ENCODE measurements around the gene PPP1R36. TPM values are rescaled to one million over a fixed set of nuclear protein-coding genes. Genes with fewer than 3 reads are reported as not detected.
"Not testable (repeated sequence)": the region's sequence is repeated elsewhere in the genome, so short reads cannot be mapped to it uniquely, and the experiment has no call there.

PPP1R36 gene
- total RNA-seq, 4 donors from 2014 or later = 0.34 to 0.83 (median 0.71) TPM; not detected in 1

DNA sequence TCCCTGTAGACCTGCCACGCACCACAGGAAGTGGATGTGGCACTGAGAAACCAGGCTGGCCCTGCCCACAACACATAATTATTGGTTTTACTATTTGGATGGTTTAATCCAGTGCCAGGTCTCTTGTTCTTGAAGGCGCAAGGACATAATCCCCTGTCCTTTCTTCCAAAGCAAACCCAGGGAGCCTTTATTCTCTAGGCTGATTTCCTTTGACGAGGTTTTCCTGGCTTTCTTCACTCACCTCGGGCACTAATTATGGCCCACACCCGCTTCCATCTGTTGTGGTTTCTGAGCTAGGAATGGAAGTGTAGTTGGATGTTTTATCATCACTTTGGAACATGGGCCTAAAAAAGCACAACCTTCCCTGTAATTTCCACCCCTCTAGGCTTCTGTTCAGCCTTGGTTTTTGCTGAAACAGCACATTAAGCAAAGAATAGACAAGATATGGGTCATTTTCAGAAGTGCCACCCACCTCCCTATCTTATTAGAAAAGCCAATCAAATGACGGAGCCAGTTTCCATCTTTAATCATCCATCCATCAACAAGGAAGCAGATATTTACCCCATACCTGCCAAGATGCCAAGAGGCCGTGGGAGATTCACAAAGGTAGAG, 73.9 kb downstream of the PPP1R36 start:
- H3K4me1 ChIP-seq = peaks cover 3 to 15% (median 13%) of the 10 kb centered on the region in 4 donors
- 85% methylated on average over 7 of the region's 7 CpGs for WGBS
- H3K27me3 ChIP-seq = no peaks in the 10 kb centered on the region
- intact Hi-C loops (cut with DNase I) = no loop called here
- H3K9me3 ChIP-seq = no peaks in the 10 kb centered on the region
- no peak for TF ChIP-seq CTCF (IDR thresholded peaks at IDR 0.05)
- TF ChIP-seq POLR2AphosphoS5 (IDR thresholded peaks at IDR 0.05) = no peak
- TF ChIP-seq EP300 (IDR thresholded peaks at IDR 0.05) = no peak
- no peak for TF ChIP-seq POLR2A (IDR thresholded peaks at IDR 0.05; ENCODE audit: low read depth)
- DNase-seq (ENCODE audit: extremely low spot score) = no peak
- no peak overlapping the region for H3K4me3 ChIP-seq
- H3K27ac ChIP-seq (replicated peaks in 1 of 4) = no peak overlapping the region
- no peaks in the 10 kb centered on the region for H3K36me3 ChIP-seq

- no peaks in the 10 kb centered on the region for H3K36me3 ChIP-seq
- H3K9me3 ChIP-seq = no peaks in the 10 kb centered on the region
- H3K4me3 ChIP-seq = no peak overlapping the region
- TF ChIP-seq CTCF (IDR thresholded peaks at IDR 0.05) = no peak
- no peak for TF ChIP-seq POLR2AphosphoS5 (IDR thresholded peaks at IDR 0.05)
- no peak for TF ChIP-seq EP300 (IDR thresholded peaks at IDR 0.05)
- no peak for TF ChIP-seq POLR2A (IDR thresholded peaks at IDR 0.05; ENCODE audit: low read depth)
- no peaks in the 10 kb centered on the region for H3K27me3 ChIP-seq
- peak overlapping the region; percentile 28 to 56 (median 54) for H3K27ac ChIP-seq (replicated peaks in 1 of 4)
- peaks cover 3 to 27% (median 23%) of the 10 kb centered on the region in 4 donors for H3K4me1 ChIP-seq
- no peak for DNase-seq (ENCODE audit: extremely low spot score)
- WGBS = 67% methylated on average over 14 of the region's 15 CpGs
- intact Hi-C loops (cut with DNase I) = no loop called here
These were observed 75.8 kb downstream of the PPP1R36 start for GRCh38 chr14:64625386-64626232.

DNA sequence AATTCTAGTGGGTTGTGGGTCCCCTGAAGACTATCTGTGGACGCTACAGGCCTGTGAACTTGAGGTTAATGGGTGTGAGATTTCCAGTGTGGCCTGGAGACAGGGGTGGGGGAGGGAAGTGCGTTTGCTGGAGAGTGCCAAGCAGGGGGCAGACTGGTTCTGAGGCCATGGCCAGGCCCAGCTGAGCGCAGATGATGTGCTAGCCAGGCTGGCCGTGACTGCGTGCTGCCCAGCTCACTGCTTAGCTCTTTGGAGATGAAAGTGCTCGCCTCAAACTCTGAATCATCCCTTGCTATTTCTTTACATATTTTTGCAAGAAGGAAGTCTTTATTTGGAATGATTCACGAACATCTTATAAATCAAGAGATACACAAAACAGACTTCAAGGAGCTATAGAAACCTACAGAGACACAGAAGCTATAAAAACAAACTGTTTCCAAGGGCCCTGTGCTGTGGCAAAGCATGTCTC, 79.2 kb downstream of the PPP1R36 start:
- 47% methylated on average over 2 of the region's 7 CpGs for WGBS
- Histone ChIP-seq H3K9me3 (no peaks in the 10 kb centered on the region), H3K36me3 (no peaks in the 10 kb centered on the region), H3K4me3 (no peak overlapping the region), H3K27ac (replicated peaks in 1 of 4) (peak overlapping the region; percentile 72 to 80 (median 78)), H3K4me1 (peaks cover 3 to 34% (median 23%) of the 10 kb centered on the region in 4 donors), H3K27me3 (no peaks in the 10 kb centered on the region)
- intact Hi-C loops (cut with DNase I) = no loop called here
- no peak for DNase-seq (ENCODE audit: extremely low spot score)
- TF ChIP-seq POLR2AphosphoS5 (IDR thresholded peaks at IDR 0.05) (peak; percentile 20 to 79), POLR2A (IDR thresholded peaks at IDR 0.05; ENCODE audit: low read depth) (no peak), EP300 (IDR thresholded peaks at IDR 0.05) (no peak), CTCF (IDR thresholded peaks at IDR 0.05) (no peak)

DNA sequence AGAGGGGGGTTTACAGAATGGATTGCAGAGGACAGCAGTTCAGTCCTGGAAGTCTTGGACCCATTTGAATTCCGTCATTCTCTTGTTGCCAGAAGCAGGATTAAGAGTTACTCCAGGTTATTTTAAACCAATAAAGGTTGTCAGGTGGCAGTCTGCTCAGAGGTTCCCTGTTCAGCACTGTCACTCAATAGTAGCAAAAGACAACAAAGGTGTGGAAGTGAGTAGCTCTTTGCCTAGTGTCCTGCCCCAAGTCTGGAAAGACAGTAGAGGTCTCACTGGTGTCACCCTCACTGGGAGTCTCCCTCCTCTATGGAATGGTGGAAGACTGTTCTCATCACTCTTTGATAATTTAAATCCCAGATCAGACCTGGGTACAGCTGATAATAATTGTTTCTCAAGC, 81.0 kb downstream of the PPP1R36 start:
- WGBS = 80% methylated on average over 1 of the region's 1 CpG
- intact Hi-C loops (cut with DNase I) = no loop called here

DNA sequence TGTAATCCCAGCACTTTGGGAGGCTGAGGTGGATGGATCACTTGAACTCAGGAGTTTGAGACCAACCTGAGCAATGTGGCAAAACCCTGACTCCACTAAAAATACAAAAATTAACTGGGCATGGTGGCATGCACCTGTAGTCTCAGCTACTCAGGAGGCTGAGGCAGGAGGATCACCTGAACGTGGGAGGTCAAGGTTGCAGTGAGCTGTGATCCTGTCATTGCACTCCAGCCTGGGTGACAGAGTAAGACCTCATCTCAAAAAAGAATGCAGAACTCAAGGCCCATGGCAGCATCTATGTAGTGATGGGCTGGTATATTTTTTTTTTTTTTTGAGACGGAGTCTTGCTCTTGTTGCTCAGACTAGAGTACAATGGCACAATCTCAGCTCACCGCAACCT, 81.5 kb downstream of the PPP1R36 start:
- H3K27ac ChIP-seq (replicated peaks in 1 of 4); H3K36me3 ChIP-seq; intact Hi-C loops (cut with DNase I); DNase-seq (ENCODE audit: extremely low spot score); H3K9me3 ChIP-seq; H3K27me3 ChIP-seq; H3K4me3 ChIP-seq: not testable (repeated sequence)
- 100% methylated on average over 3 of the region's 3 CpGs for whole genome bisulfite sequencing
- peaks cover 0 to 26% (median 17%) of the 10 kb centered on the region in 4 donors for H3K4me1 ChIP-seq

More for the DNA sequence above, 81.0 kb downstream of the PPP1R36 start:
- Histone ChIP-seq H3K27ac (replicated peaks in 1 of 4) (no peak overlapping the region), H3K27me3 (no peaks in the 10 kb centered on the region), H3K9me3 (no peaks in the 10 kb centered on the region), H3K36me3 (no peaks in the 10 kb centered on the region), H3K4me3 (no peak overlapping the region), H3K4me1 (peaks cover 1 to 26% (median 19%) of the 10 kb centered on the region in 4 donors)
- TF ChIP-seq EP300 (IDR thresholded peaks at IDR 0.05) (no peak), POLR2A (IDR thresholded peaks at IDR 0.05; ENCODE audit: low read depth) (no peak), CTCF (IDR thresholded peaks at IDR 0.05) (no peak), POLR2AphosphoS5 (IDR thresholded peaks at IDR 0.05) (no peak)
- no peak for DNase-seq (ENCODE audit: extremely low spot score)

Measured in esophagus muscularis mucosa (tissue), 4 donors.